SK-N-SH (cell line): ENCODE data around the gene CPEB3.

Experiments
- EP300 ChIP-seq, 2 experiments: IDR thresholded peaks; 2 replicates each; pipeline versions ENCODE4 v1.4.0 to v1.6.1; 2012; ENCODE audit warnings: borderline replicate concordance in 1 of 2, low read depth in 1 of 2, low read length in 1 of 2
- EZH2phosphoT487 ChIP-seq: fragments of 200-600 bp; sonication (generic); IDR thresholded peaks from 2 replicates; pipeline ENCODE4 v1.6.1; 2017; ENCODE audit warnings: low read depth, mixed run types, mild to moderate bottlenecking, antibody characterized with exemption, moderate library complexity, borderline replicate concordance
- FOSL2 ChIP-seq: IDR thresholded peaks from 2 replicates; pipeline ENCODE4 v1.4.0; 2012; ENCODE audit warnings: low read depth, mild to moderate bottlenecking, moderate library complexity, borderline replicate concordance
- RAD21 ChIP-seq: IDR thresholded peaks from 2 replicates; pipeline ENCODE4 v1.6.1; 2012; ENCODE audit warnings: mild to moderate bottlenecking, low read length
- RFX5 ChIP-seq: IDR thresholded peaks from 2 replicates; pipeline ENCODE4 v1.6.1; 2012; ENCODE audit warnings: mild to moderate bottlenecking, improper control_type of control experiment, low read length
- SIN3A ChIP-seq: IDR thresholded peaks from 2 replicates; pipeline ENCODE4 v1.6.1; 2012; ENCODE audit warnings: low read depth, mild to moderate bottlenecking, low read length, moderate library complexity, borderline replicate concordance
- YY1 ChIP-seq: IDR thresholded peaks from 2 replicates; pipeline ENCODE4 v1.4.0; 2012; ENCODE audit warnings: low read depth, mild to moderate bottlenecking
- TF ChIP-seq, protein P1 (sequence below): fragments of 200-600 bp; sonication (generic); IDR thresholded peaks from 2 replicates; pipeline ENCODE4 v1.6.1; 2017; ENCODE audit warnings: antibody characterized with exemption, mild to moderate bottlenecking, moderate library complexity
- TF ChIP-seq, protein P2 (sequence below): IDR thresholded peaks from 2 replicates; pipeline ENCODE4 v1.6.1; 2012; ENCODE audit warnings: mild to moderate bottlenecking, low read depth, low read length, moderate library complexity
- TF ChIP-seq, protein P3 (sequence below): fragments of 150-350 bp; IDR thresholded peaks from 2 replicates; pipeline ENCODE4 v1.6.1; 2017; ENCODE audit warnings: antibody characterized with exemption, low read length, low read depth, borderline replicate concordance

DNA sequence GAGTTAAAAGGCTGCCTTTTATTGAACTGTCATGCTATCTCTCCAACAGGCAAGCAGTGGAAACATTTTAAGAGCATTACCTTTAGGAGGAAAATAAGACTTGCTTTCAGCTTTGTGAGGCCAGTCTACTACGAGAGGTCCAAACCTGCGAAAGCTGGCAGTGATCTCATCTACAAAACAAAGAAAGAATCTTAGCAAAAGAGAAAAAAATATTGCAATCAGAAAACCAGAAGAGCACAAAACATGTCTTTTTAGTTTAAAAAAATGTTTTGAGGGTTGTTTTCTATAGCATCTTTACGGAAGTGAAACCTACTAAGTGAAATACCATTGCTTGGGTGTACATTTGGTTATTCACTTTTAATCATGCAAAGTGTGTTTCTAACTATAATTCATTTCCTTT is 147.9 kb downstream of the CPEB3 start:
- TF ChIP-seq, protein P1, sequence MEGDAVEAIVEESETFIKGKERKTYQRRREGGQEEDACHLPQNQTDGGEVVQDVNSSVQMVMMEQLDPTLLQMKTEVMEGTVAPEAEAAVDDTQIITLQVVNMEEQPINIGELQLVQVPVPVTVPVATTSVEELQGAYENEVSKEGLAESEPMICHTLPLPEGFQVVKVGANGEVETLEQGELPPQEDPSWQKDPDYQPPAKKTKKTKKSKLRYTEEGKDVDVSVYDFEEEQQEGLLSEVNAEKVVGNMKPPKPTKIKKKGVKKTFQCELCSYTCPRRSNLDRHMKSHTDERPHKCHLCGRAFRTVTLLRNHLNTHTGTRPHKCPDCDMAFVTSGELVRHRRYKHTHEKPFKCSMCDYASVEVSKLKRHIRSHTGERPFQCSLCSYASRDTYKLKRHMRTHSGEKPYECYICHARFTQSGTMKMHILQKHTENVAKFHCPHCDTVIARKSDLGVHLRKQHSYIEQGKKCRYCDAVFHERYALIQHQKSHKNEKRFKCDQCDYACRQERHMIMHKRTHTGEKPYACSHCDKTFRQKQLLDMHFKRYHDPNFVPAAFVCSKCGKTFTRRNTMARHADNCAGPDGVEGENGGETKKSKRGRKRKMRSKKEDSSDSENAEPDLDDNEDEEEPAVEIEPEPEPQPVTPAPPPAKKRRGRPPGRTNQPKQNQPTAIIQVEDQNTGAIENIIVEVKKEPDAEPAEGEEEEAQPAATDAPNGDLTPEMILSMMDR: no peak
- TF ChIP-seq RAD21 (no peak), RFX5 (no peak), EZH2phosphoT487 (no peak), FOSL2 (no peak), EP300 (IDR thresholded peaks at IDR 0.05; ENCODE audit: borderline replicate concordance in 1 of 2, low read depth in 1 of 2, low read length in 1 of 2) (no peak), YY1 (no peak), SIN3A (no peak)
- TF ChIP-seq, protein P2, sequence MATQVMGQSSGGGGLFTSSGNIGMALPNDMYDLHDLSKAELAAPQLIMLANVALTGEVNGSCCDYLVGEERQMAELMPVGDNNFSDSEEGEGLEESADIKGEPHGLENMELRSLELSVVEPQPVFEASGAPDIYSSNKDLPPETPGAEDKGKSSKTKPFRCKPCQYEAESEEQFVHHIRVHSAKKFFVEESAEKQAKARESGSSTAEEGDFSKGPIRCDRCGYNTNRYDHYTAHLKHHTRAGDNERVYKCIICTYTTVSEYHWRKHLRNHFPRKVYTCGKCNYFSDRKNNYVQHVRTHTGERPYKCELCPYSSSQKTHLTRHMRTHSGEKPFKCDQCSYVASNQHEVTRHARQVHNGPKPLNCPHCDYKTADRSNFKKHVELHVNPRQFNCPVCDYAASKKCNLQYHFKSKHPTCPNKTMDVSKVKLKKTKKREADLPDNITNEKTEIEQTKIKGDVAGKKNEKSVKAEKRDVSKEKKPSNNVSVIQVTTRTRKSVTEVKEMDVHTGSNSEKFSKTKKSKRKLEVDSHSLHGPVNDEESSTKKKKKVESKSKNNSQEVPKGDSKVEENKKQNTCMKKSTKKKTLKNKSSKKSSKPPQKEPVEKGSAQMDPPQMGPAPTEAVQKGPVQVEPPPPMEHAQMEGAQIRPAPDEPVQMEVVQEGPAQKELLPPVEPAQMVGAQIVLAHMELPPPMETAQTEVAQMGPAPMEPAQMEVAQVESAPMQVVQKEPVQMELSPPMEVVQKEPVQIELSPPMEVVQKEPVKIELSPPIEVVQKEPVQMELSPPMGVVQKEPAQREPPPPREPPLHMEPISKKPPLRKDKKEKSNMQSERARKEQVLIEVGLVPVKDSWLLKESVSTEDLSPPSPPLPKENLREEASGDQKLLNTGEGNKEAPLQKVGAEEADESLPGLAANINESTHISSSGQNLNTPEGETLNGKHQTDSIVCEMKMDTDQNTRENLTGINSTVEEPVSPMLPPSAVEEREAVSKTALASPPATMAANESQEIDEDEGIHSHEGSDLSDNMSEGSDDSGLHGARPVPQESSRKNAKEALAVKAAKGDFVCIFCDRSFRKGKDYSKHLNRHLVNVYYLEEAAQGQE: no peak
- TF ChIP-seq, protein P3, sequence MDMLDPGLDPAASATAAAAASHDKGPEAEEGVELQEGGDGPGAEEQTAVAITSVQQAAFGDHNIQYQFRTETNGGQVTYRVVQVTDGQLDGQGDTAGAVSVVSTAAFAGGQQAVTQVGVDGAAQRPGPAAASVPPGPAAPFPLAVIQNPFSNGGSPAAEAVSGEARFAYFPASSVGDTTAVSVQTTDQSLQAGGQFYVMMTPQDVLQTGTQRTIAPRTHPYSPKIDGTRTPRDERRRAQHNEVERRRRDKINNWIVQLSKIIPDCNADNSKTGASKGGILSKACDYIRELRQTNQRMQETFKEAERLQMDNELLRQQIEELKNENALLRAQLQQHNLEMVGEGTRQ: no peak
